GM18511 (cell line): ENCODE measurements around the gene SCFD2.
"Not testable (repeated sequence)": the region's sequence is repeated elsewhere in the genome, so short reads cannot be mapped to it uniquely, and the experiment has no call there.

Experiments used
- ATAC-seq: cut with Tn5 transposase; IDR thresholded peaks from one replicate; pipeline ENCODE4 v1.9.1; 2021; ENCODE audit warnings: mild to moderate bottlenecking, moderate library complexity; ENCODE audit not compliant: unreplicated experiment

Gene SCFD2

GRCh38 chr4:53346920-53347852 is 18.7 kb downstream of the SCFD2 start:
- ATAC-seq = no peak

DNA sequence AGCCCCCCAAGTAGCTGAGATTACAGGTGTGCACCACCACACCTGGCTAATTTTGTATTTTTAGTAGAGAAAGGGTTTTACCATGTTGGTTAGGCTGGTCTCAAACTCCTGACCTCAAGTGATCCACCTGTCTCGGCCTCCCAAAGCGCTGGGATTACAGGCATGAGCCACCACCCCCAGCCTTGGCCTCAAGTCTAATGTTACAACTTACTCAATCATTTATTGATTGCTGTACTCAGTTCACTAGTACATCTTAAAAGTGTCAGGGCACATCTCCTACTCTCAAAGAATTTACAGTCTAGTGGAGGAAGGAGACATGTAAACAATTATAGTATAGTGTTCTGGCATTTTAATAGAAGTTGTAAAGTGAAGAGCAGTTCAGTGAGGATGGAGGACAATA is 19.5 kb downstream of the SCFD2 start:
- ATAC-seq = not testable (repeated sequence)

GRCh38 chr4:53340145-53340544 is 25.7 kb downstream of the SCFD2 start:
- not testable (repeated sequence) for ATAC-seq

GRCh38 chr4:53334916-53335315 is 30.9 kb downstream of the SCFD2 start:
- not testable (repeated sequence) for ATAC-seq

GRCh38 chr4:53326535-53326934 is 39.3 kb downstream of the SCFD2 start:
- no peak for ATAC-seq

- ATAC-seq = no peak
These were observed 43.2 kb downstream of the SCFD2 start for GRCh38 chr4:53322696-53323095.

GRCh38 chr4:53321984-53322289 is 43.9 kb downstream of the SCFD2 start:
- no peak for ATAC-seq

- no peak for ATAC-seq
These were observed 44.5 kb downstream of the SCFD2 start for GRCh38 chr4:53321151-53321983.

GRCh38 chr4:53315300-53315699 is 50.6 kb downstream of the SCFD2 start:
- no peak for ATAC-seq

DNA sequence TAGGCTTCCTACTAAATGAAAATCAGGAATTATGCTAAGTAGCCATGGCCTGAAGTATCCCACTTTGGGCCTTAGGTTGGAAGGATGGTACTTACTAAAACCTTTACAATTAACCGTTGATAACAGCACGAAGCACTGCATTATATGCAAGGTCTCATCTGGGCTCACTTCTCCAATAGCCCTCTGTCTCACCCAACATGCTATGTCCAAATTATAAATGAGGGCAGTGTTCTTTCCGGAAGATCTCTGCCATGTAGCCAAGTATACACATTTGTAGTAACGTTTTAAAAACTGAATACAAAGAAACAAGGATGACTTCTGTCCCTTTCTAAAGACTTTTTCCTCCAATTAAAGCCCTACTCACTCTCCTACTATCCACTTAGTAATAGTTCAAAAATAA is 51.6 kb downstream of the SCFD2 start:
- ATAC-seq = no peak

GRCh38 chr4:53313510-53313909 is 52.4 kb downstream of the SCFD2 start:
- no peak for ATAC-seq

GRCh38 chr4:53309321-53310040 is 56.4 kb downstream of the SCFD2 start:
- no peak for ATAC-seq

- no peak for ATAC-seq
These were observed 57.8 kb downstream of the SCFD2 start for GRCh38 chr4:53307819-53308780.

- ATAC-seq = no peak
These were observed 58.7 kb downstream of the SCFD2 start for GRCh38 chr4:53307210-53307609.

GRCh38 chr4:53306729-53307128 is 59.1 kb downstream of the SCFD2 start:
- ATAC-seq = no peak

- not testable (repeated sequence) for ATAC-seq
These were observed 73.7 kb downstream of the SCFD2 start for GRCh38 chr4:53292209-53292608.

DNA sequence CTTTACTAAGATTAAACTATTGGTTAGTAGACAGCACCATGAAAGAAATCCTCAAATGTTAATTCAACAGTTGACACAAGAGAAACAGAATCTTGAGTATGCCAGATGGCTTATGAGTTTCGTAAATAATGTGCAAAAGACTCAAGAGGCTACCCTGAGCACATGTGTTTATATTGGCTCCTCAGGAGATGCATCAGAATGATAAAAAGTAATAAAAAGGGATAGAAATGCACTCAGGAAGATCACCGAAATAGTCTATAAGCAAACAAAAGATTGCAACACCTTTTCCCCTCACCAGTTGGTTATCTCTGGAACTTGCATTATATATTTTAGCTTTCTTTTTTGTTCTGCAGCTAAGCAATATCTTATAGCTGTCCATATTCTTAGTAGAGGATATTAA is 84.4 kb downstream of the SCFD2 start:
- ATAC-seq = no peak

DNA sequence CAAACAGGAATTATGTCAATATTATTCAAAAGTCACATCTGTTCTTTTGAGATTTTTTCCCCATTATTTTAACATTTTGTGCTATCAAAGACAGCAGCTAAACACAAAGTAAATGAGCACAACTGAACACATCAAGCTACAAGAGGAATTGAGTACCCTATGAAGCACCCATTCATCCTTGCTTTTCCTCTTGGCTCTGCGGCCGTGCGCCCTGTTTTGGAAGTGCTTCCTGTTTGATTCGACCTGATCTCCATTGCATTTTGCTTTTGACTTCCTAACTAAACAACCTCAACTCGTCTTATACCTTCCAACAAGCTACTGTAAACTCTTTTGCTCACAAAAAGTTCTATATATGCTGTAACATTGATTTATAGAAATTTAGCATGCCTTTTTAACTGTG is 85.0 kb downstream of the SCFD2 start:
- no peak for ATAC-seq

DNA sequence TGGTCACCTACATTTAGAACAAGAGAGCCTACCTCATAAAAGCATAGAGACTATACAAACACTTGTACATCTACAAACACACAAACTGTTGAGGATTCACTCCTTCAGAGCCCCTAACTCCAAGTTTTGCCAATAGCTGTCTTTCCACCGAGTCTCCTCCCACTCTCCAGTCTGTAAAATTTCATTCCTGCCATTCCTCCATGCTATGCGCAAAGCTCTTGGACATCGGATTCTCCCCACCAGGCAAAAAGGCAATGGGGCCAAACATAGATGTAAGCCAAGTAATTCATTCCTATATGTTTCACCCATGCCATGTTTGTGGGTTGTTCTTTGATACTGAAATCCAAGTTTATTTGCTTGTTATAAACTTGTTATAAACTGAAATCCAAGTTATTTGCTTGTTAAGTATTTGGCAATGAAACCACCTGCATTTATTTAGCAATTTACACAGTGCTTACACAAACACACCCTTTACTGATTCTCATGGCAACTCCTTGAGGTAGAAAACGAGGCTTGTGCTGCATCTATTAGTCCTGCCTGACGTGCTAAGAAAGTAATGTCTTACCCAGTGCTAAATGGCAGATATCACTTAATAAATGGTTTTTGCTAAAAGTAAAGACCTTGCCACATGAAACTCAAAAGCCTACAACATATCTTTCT is 91.1 kb downstream of the SCFD2 start:
- ATAC-seq = no peak

DNA sequence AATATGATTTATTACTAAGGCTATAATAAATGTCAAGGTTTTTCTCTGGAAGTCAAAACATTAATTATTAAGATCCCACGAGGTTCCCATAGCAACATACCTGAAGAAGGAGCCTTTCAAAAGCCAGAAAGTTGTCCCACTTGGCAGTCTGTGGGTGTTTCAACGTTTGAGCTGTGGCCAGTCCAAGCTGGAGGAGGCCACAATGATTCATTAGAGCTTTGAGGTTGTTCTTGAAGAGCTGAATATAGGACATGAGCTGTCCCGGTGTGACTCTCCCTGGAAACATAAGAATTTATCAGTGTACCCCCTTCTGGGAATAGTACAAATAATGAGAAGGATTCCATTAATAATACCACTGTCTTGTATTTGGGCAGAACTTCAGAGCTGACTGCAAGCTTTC is 92.1 kb downstream of the SCFD2 start:
- no peak for ATAC-seq
